SK-N-SH (cell line): ENCODE data around the gene RELN. TPM values are rescaled to one million over a fixed set of nuclear protein-coding genes. Genes with fewer than 3 reads are reported as not detected.
"Not testable (repeated sequence)": the region's sequence is repeated elsewhere in the genome, so short reads cannot be mapped to it uniquely, and the experiment has no call there.

ENCODE experiments used
- CTCF ChIA-PET: fragments of 300-600, 350-600 bp; formaldehyde crosslinking; extraction: SDS; loops from one replicate; lab custom pipeline; 2021; lab: Yijun Ruan, JAX
- POLR2A ChIA-PET: fragments of 350-600 bp; sonication (Branson Sonifier 250); formaldehyde crosslinking; extraction: SDS; loops from one replicate; lab custom pipeline; 2020; ENCODE audit warnings: antibody characterized with exemption, inconsistent platforms; lab: Yijun Ruan, JAX
- DNase-seq: peaks from one replicate; pipeline ENCODE4 v3.0.0; 2012
- H2AFZ ChIP-seq: fragments of 200-600 bp; sonication (generic); 2 replicates; pipeline ENCODE4 v1.8.1; 2016; ENCODE audit warnings: antibody characterized with exemption, mild to moderate bottlenecking, low read depth
- H3F3A ChIP-seq: fragments of 200-600 bp; sonication (generic); replicated peaks from 2 replicates; pipeline ENCODE3; 2016; ENCODE audit warnings: antibody characterized with exemption, mild to moderate bottlenecking; ENCODE audit not compliant: insufficient read depth
- H3K27ac ChIP-seq, 2 experiments: fragments of 200-500 bp in 1 of 2; fragments of 200-600 bp in 1 of 2; sonication (Bioruptor generic) in 1 of 2; sonication (generic), shearing (Covaris generic) in 1 of 2; 2 replicates each; pipeline versions ENCODE4 v1.5.1 to v1.6.1; 2014 to 2016; ENCODE audit warnings: low read depth in 2 of 2, inconsistent platforms in 1 of 2, low read length in 1 of 2, mild to moderate bottlenecking in 1 of 2, mixed read lengths in 1 of 2
- H3K27me3 ChIP-seq: fragments of 200-600 bp; sonication (generic), shearing (Covaris generic); 2 replicates; pipeline ENCODE4 v1.6.1; 2016; ENCODE audit warnings: mixed run types; ENCODE audit not compliant: insufficient read depth
- H3K36me3 ChIP-seq, 2 experiments: fragments of 200-500 bp in 1 of 2; fragments of 200-600 bp in 1 of 2; sonication (Bioruptor generic) in 1 of 2; sonication (generic) in 1 of 2; replicated peaks in 1 of 2; 2 replicates each; pipeline versions ENCODE3 to v1.5.1; 2014 to 2016; ENCODE audit warnings: low read length in 1 of 2, mild to moderate bottlenecking in 1 of 2; ENCODE audit not compliant: insufficient read depth in 2 of 2, control insufficient read depth in 1 of 2
- H3K4me1 ChIP-seq, 2 experiments: fragments of 200-500 bp in 1 of 2; fragments of 200-600 bp in 1 of 2; sonication (Bioruptor generic) in 1 of 2; sonication (generic), shearing (Covaris generic) in 1 of 2; 2 replicates each; pipeline versions ENCODE4 v1.5.1 to v1.6.1; 2014 to 2016; ENCODE audit warnings: low read depth in 1 of 2, low read length in 1 of 2, mixed run types in 1 of 2; ENCODE audit not compliant: insufficient read depth in 2 of 2, control insufficient read depth in 1 of 2
- H3K4me2 ChIP-seq: fragments of 200-600 bp; sonication (generic), shearing (Covaris generic); 2 replicates; pipeline ENCODE4 v1.6.1; 2017; ENCODE audit warnings: mixed run types
- H3K4me3 ChIP-seq, 2 experiments: fragments of 200-500 bp in 1 of 2; fragments of 200-600 bp in 1 of 2; sonication (Bioruptor generic) in 1 of 2; sonication (generic), shearing (Covaris generic) in 1 of 2; 2 replicates each; pipeline versions ENCODE4 v1.5.1 to v1.8.1; 2014 to 2016; ENCODE audit warnings: low read depth in 2 of 2, inconsistent platforms in 1 of 2, low read length in 1 of 2, mild to moderate bottlenecking in 1 of 2, mixed read lengths in 1 of 2, moderate library complexity in 1 of 2
- H3K79me2 ChIP-seq: fragments of 200-600 bp; sonication (generic); 2 replicates; pipeline ENCODE4 v1.8.1; 2017; ENCODE audit warnings: mild to moderate bottlenecking; ENCODE audit not compliant: insufficient read depth
- H3K9ac ChIP-seq: fragments of 200-600 bp; sonication (generic); 2 replicates; pipeline ENCODE4 v1.6.1; 2017; ENCODE audit warnings: mixed run types
- H3K9me2 ChIP-seq: fragments of 200-600 bp; sonication (generic); 2 replicates; pipeline ENCODE4 v1.6.1; 2017; ENCODE audit warnings: mixed run types
- H3K9me3 ChIP-seq: fragments of 200-600 bp; sonication (generic); 2 replicates; pipeline ENCODE4 v1.6.1; 2017; ENCODE audit warnings: mixed run types, mild to moderate bottlenecking, moderate library complexity
- H4K20me1 ChIP-seq: fragments of 200-600 bp; sonication (generic); 2 replicates; pipeline ENCODE4 v1.6.1; 2017; ENCODE audit warnings: mild to moderate bottlenecking, mixed run types; ENCODE audit not compliant: insufficient read depth
- FOSL2 ChIP-seq: IDR thresholded peaks from 2 replicates; pipeline ENCODE4 v1.4.0; 2012; ENCODE audit warnings: low read depth, mild to moderate bottlenecking, moderate library complexity, borderline replicate concordance
- FOXJ3 ChIP-seq: sonication (generic); formaldehyde crosslinking; IDR thresholded peaks from 2 replicates; pipeline ENCODE4 v1.5.1; 2020; ENCODE audit warnings: mild to moderate bottlenecking, missing genetic modification reagents
- GABPA ChIP-seq: IDR thresholded peaks from 2 replicates; pipeline ENCODE4 v1.4.0; 2012; ENCODE audit warnings: low read depth, mild to moderate bottlenecking
- MEF2A ChIP-seq: IDR thresholded peaks from 2 replicates; pipeline ENCODE4 v1.4.0; 2012; ENCODE audit warnings: low read depth, borderline replicate concordance
- RAD21 ChIP-seq: IDR thresholded peaks from 2 replicates; pipeline ENCODE4 v1.6.1; 2012; ENCODE audit warnings: mild to moderate bottlenecking, low read length
- RXRA ChIP-seq: IDR thresholded peaks from 2 replicates; pipeline ENCODE4 v1.4.0; 2012; ENCODE audit warnings: low read depth, mild to moderate bottlenecking, borderline replicate concordance
- TCF12 ChIP-seq: IDR thresholded peaks from 2 replicates; pipeline ENCODE4 v1.4.0; 2012
- WGBS: methylation state at CpG from one replicate; pipeline ENCODE4 v1.1.6; 2017; ENCODE audit warnings: low lambda C conversion rate; 5-methylcytosine and 5-hydroxymethylcytosine counted together
- polyA plus RNA-seq, 3 experiments: library from polyadenylated mRNA; depleted of rRNA; stranded (reverse); fragments of >200 nt; gene quantifications; 2 replicates each; pipeline ENCODE4 v1.2.3, GENCODE V29; 2012
- TF ChIP-seq, protein P1 (sequence below): fragments of 200-600 bp; sonication (generic); IDR thresholded peaks from 2 replicates; pipeline ENCODE4 v1.6.1; 2017; ENCODE audit warnings: antibody characterized with exemption, mild to moderate bottlenecking, moderate library complexity

The RELN gene
- polyA plus RNA-seq, 1 of the 3 experiments (the other 2 are of a cell fraction) = 0.02 TPM

DNA sequence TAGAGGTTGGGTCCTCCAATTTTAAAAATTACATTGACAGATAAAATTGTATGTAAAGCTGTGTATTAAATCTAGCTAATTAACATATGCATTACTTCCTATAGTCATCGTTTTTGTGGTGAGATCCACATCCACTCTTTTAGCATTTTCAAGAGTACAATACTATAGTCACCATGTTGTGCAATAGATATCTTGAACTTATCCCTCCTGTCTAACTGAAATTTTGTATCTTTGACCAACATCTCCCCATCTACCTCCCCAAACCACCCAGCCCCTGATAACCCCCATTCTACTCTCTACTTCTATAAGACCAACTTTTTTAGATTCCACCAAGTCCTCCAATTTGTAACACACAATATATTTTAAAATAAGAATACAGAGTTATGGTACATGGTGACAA lies 208.0 kb downstream of the RELN start:
- H3F3A ChIP-seq = no peaks in the 10 kb centered on the region
- ChIA-PET POLR2A (no interaction called here), CTCF (interaction anchor here (1.6 kb wide), 1 partner anchor 11 kb away, joined by 3 read pairs; no protein-coding TSS in a partner anchor)
- no peak for DNase-seq
- H3K9me3 ChIP-seq = no peaks in the 10 kb centered on the region
- 9% methylated on average over 1 of the region's 1 CpG for WGBS
- no peak overlapping the region for H3K4me3 ChIP-seq
- H3K4me1 ChIP-seq = no peaks in the 10 kb centered on the region
- H3K27ac ChIP-seq = no peak overlapping the region
- no peaks in the 10 kb centered on the region for H4K20me1 ChIP-seq
- no peak overlapping the region for H3K9ac ChIP-seq
- H3K36me3 ChIP-seq = no peaks in the 10 kb centered on the region
- H3K9me2 ChIP-seq = no peaks in the 10 kb centered on the region
- H2AFZ ChIP-seq = no peak overlapping the region
- H3K27me3 ChIP-seq = no peaks in the 10 kb centered on the region
- TF ChIP-seq FOSL2 = no peak
- H3K4me2 ChIP-seq = no peak overlapping the region
- no peaks in the 10 kb centered on the region for H3K79me2 ChIP-seq

DNA sequence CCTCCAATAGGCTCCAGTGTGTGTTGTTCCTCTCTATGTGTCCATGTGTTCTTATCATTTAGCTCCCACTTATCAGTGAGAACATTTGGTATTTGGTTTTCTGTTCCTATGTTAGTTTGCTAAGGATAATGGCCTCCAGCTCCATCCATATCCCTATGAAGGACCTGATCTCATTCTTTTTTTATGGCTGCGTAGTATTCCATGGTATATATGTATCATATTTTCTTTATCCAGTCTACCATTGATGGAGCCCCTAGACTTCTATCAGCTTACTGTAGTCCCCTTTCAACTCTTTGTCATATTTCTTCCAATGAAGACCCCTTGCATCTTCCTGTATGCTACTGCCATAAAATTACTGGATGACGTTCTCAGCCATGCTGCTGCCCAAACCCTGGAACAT lies 208.9 kb downstream of the RELN start:
- CTCF ChIA-PET, H3K9ac ChIP-seq: not testable (repeated sequence)
- 79% methylated on average over 2 of the region's 2 CpGs for WGBS

DNA sequence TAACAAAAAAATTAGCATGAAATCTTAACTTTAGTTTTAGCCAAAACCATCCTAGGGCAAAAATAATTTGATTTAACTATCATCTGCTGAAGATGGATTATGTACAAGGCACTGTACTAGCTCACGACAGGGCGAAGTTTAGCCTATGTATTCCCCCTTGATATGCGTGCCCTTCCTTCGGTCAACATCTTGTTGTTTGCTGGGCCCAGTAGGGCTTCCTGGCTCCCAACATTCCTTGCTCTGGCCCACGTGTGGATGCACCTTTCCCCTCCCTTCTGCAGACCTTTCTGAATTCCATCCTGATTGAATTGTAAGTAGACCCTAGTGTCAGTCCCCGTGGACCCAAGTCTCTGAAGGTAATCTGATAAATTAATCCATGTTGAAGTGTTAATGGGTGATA lies 212.0 kb downstream of the RELN start:
- WGBS = 58% methylated on average over 6 of the region's 6 CpGs
- no peak overlapping the region for H3K27ac ChIP-seq
- no peak overlapping the region for H2AFZ ChIP-seq
- H3F3A ChIP-seq = no peaks in the 10 kb centered on the region
- no peaks in the 10 kb centered on the region for H3K9me2 ChIP-seq
- POLR2A ChIA-PET = no interaction called here
- H4K20me1 ChIP-seq = no peaks in the 10 kb centered on the region
- H3K36me3 ChIP-seq = no peaks in the 10 kb centered on the region
- no peaks in the 10 kb centered on the region for H3K27me3 ChIP-seq
- H3K9ac ChIP-seq = no peak overlapping the region
- no peak overlapping the region for H3K4me2 ChIP-seq
- TF ChIP-seq RXRA = no peak
- TF ChIP-seq, protein P1, sequence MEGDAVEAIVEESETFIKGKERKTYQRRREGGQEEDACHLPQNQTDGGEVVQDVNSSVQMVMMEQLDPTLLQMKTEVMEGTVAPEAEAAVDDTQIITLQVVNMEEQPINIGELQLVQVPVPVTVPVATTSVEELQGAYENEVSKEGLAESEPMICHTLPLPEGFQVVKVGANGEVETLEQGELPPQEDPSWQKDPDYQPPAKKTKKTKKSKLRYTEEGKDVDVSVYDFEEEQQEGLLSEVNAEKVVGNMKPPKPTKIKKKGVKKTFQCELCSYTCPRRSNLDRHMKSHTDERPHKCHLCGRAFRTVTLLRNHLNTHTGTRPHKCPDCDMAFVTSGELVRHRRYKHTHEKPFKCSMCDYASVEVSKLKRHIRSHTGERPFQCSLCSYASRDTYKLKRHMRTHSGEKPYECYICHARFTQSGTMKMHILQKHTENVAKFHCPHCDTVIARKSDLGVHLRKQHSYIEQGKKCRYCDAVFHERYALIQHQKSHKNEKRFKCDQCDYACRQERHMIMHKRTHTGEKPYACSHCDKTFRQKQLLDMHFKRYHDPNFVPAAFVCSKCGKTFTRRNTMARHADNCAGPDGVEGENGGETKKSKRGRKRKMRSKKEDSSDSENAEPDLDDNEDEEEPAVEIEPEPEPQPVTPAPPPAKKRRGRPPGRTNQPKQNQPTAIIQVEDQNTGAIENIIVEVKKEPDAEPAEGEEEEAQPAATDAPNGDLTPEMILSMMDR = no peak
- no peak for TF ChIP-seq MEF2A
- TF ChIP-seq FOSL2 = no peak
- TF ChIP-seq TCF12 = no peak
- no peak for TF ChIP-seq GABPA
- TF ChIP-seq RAD21 = no peak
- no peak for TF ChIP-seq FOXJ3 (CRISPR knock-in tag)
- H3K4me3 ChIP-seq = no peak overlapping the region
- H3K79me2 ChIP-seq = no peaks in the 10 kb centered on the region
- no peaks in the 10 kb centered on the region for H3K4me1 ChIP-seq
- CTCF ChIA-PET = interaction anchor here (1.4 kb wide), 1 partner anchor 20 kb away, joined by 3 read pairs; no protein-coding TSS in a partner anchor
- H3K9me3 ChIP-seq = no peaks in the 10 kb centered on the region
- DNase-seq = no peak

More for the DNA sequence above, 208.9 kb downstream of the RELN start:
- H3K4me1 ChIP-seq, H3K9me2 ChIP-seq, H3K36me3 ChIP-seq, H3F3A ChIP-seq, DNase-seq, H3K27ac ChIP-seq, H3K27me3 ChIP-seq, H3K79me2 ChIP-seq, POLR2A ChIA-PET, H3K9me3 ChIP-seq, H2AFZ ChIP-seq, H3K4me2 ChIP-seq, H3K4me3 ChIP-seq, H4K20me1 ChIP-seq: not testable (repeated sequence)
